ENCODE measurements around the gene ASB13.

The ASB13 gene

GRCh38 chr10:5666008-5666840 is at the start of gene ASB13:
ASB13 (minus strand) TSS chr10:5666595; CDS start chr10:5666551, 44 bp downstream.
- DNase-seq: peak; percentile 78

GRCh38 chr10:5711642-5712041 is 45.2 kb upstream of the ASB13 start:
- DNase-seq: no peak

- DNase-seq: no peak
Observed at GRCh38 chr10:5710859-5711258, 44.5 kb upstream of the ASB13 start.

GRCh38 chr10:5709865-5710264 is 43.5 kb upstream of the ASB13 start:
- no peak for DNase-seq

GRCh38 chr10:5708356-5708755 is 42.0 kb upstream of the ASB13 start:
- no peak for DNase-seq

GRCh38 chr10:5698062-5698461 is 31.7 kb upstream of the ASB13 start:
- DNase-seq: no peak

GRCh38 chr10:5697342-5697741 is 30.9 kb upstream of the ASB13 start:
- DNase-seq: no peak

GRCh38 chr10:5694573-5694972 is 28.2 kb upstream of the ASB13 start:
- DNase-seq: no peak

GRCh38 chr10:5692461-5693358 is 26.3 kb upstream of the ASB13 start:
- peak; percentile 85 for DNase-seq

GRCh38 chr10:5691786-5692185 is 25.4 kb upstream of the ASB13 start:
- no peak for DNase-seq

GRCh38 chr10:5688587-5688986 is 22.2 kb upstream of the ASB13 start:
- no peak for DNase-seq

GRCh38 chr10:5685764-5686240 is 19.4 kb upstream of the ASB13 start:
- DNase-seq: no peak

GRCh38 chr10:5684971-5685763 is 18.8 kb upstream of the ASB13 start:
- DNase-seq: peak; percentile 90

GRCh38 chr10:5684318-5684970 is 18.0 kb upstream of the ASB13 start, which contains the start of gene TASOR2:
TASOR2 (plus strand) TSS chr10:5684838; CDS start chr10:5720643, 35,805 bp downstream.
- peak; percentile 99 for DNase-seq

GRCh38 chr10:5683065-5683464 is 16.7 kb upstream of the ASB13 start:
- no peak for DNase-seq

- DNase-seq: no peak
Observed at GRCh38 chr10:5681930-5682329, 15.5 kb upstream of the ASB13 start.

- no peak for DNase-seq
Observed at GRCh38 chr10:5679606-5680005, 13.2 kb upstream of the ASB13 start.

- DNase-seq: no peak
Observed at GRCh38 chr10:5679037-5679435, 12.6 kb upstream of the ASB13 start.

GRCh38 chr10:5678397-5679036 is 12.1 kb upstream of the ASB13 start:
- DNase-seq: no peak

- no peak for DNase-seq
Observed at GRCh38 chr10:5670662-5671375, 4.4 kb upstream of the ASB13 start.

GRCh38 chr10:5669604-5670003 is 3.2 kb upstream of the ASB13 start:
- DNase-seq: no peak
